Colonic mucosa (tissue), 4 donors: ENCODE measurements around the gene COBL. TPM values are rescaled to one million over a fixed set of nuclear protein-coding genes. Genes with fewer than 3 reads are reported as not detected.

Experiments
- DNase-seq: peaks from one replicate; pipeline ENCODE4 v3.0.0-alpha.2; 2020
- H3K27ac ChIP-seq: fragments of 200-600 bp; one replicate; pipeline ENCODE4 v1.8.0; 2021
- H3K27me3 ChIP-seq: fragments of 200-600 bp; one replicate; pipeline ENCODE4 v1.8.0; 2021
- H3K36me3 ChIP-seq: fragments of 200-600 bp; one replicate; pipeline ENCODE4 v1.8.0; 2021
- H3K4me1 ChIP-seq: fragments of 200-600 bp; one replicate; pipeline ENCODE4 v1.8.0; 2021; ENCODE audit warnings: mild to moderate bottlenecking
- H3K4me3 ChIP-seq: fragments of 200-600 bp; one replicate; pipeline ENCODE4 v1.8.0; 2021
- H3K9ac ChIP-seq, 2 donors: one replicate each; pipeline ENCODE4 v1.7.0; 2013; ENCODE audit warnings: control low read depth in 2 of 2, low read depth in 2 of 2, low read length in 2 of 2
- H3K9me3 ChIP-seq: fragments of 200-600 bp; one replicate; pipeline ENCODE4 v1.8.0; 2021
- CTCF ChIP-seq: fragments of 200-600 bp; IDR thresholded peaks from one replicate; pipeline ENCODE4 v1.8.0; 2022; ENCODE audit warnings: antibody characterized with exemption, mild to moderate bottlenecking
- intact Hi-C: fragments of 100-400 bp; cut with DNase I; formaldehyde crosslinking; loops from one replicate; pipeline ENCODE4 v1.14.1; 2022
- total RNA-seq, 2 donors: library from RNA; stranded (reverse); fragmentation: NEBNext Ultra II Directional in 1 of 2; extraction: Animal tissue kit (Norgen Biotek cat#: 25700) in 1 of 2; gene quantifications; one replicate each; pipeline ENCODE4 v1.2.1, GENCODE V29; 2021
- donor health status: healthy.
- donor health status: DM: no; HTN: no; CAD: no.
- donor health status: DM: no; HTN: no; CAD: no.

COBL gene
- total RNA-seq, 2 donors from 2014 or later = 36.8 to 49.2 TPM

GRCh38 chr7:50976064-50976463, 340.5 kb downstream of the COBL start:
- no peak for TF ChIP-seq CTCF

GRCh38 chr7:50974240-50974639, 342.4 kb downstream of the COBL start:
- Histone ChIP-seq H3K4me1 (no peaks in the 10 kb centered on the region), H3K36me3 (no peaks in the 10 kb centered on the region), H3K4me3 (no peak overlapping the region), H3K9me3 (no peaks in the 10 kb centered on the region), H3K27ac (no peak overlapping the region), H3K9ac (no peak overlapping the region), H3K27me3 (no peaks in the 10 kb centered on the region)
- intact Hi-C loops = no loop called here
- no peak for TF ChIP-seq CTCF
- no peak for DNase-seq

More at GRCh38 chr7:50976064-50976463, 340.5 kb downstream of the COBL start:
- no peaks in the 10 kb centered on the region for H3K9me3 ChIP-seq
- H3K4me3 ChIP-seq = no peak overlapping the region
- intact Hi-C loops = no loop called here
- DNase-seq = no peak
- no peak overlapping the region for H3K9ac ChIP-seq
- no peaks in the 10 kb centered on the region for H3K27me3 ChIP-seq
- H3K4me1 ChIP-seq = no peaks in the 10 kb centered on the region
- no peaks in the 10 kb centered on the region for H3K36me3 ChIP-seq
- no peak overlapping the region for H3K27ac ChIP-seq

GRCh38 chr7:50973814-50974213, 342.8 kb downstream of the COBL start:
- DNase-seq = no peak
- Histone ChIP-seq H3K36me3 (no peaks in the 10 kb centered on the region), H3K4me3 (no peak overlapping the region), H3K27me3 (no peaks in the 10 kb centered on the region), H3K27ac (no peak overlapping the region), H3K9ac (no peak overlapping the region), H3K9me3 (no peaks in the 10 kb centered on the region), H3K4me1 (no peaks in the 10 kb centered on the region)
- no peak for TF ChIP-seq CTCF
- intact Hi-C loops = no loop called here

GRCh38 chr7:50970092-50970491, 346.5 kb downstream of the COBL start:
- DNase-seq = no peak
- H3K27me3 ChIP-seq = no peaks in the 10 kb centered on the region
- no peak overlapping the region for H3K4me3 ChIP-seq
- H3K4me1 ChIP-seq = no peaks in the 10 kb centered on the region
- H3K9ac ChIP-seq = no peak overlapping the region
- intact Hi-C loops = no loop called here
- no peaks in the 10 kb centered on the region for H3K36me3 ChIP-seq
- H3K9me3 ChIP-seq = no peaks in the 10 kb centered on the region
- no peak for TF ChIP-seq CTCF
- no peak overlapping the region for H3K27ac ChIP-seq
